Tibial nerve (tissue), 4 donors: ENCODE data around the gene CHRM4. TPM values are rescaled to one million over a fixed set of nuclear protein-coding genes. Genes with fewer than 3 reads are reported as not detected.

ENCODE experiments used
- DNase-seq, 2 donors: peaks; one replicate each; pipeline ENCODE4 v3.0.0-alpha.2; 2019; ENCODE audit warnings: low spot score in 2 of 2
- H3K27ac ChIP-seq, 4 donors: fragments of 200-600 bp; sonication (generic) in 3 of 4; one replicate each; pipeline ENCODE4 v1.5.1; 2017 to 2019; ENCODE audit warnings: mild to moderate bottlenecking in 1 of 4
- H3K27me3 ChIP-seq, 2 donors: fragments of 200-600 bp; sonication (generic) in 1 of 2; one replicate each; pipeline versions ENCODE4 v1.5.1 to v1.6.0; 2017 to 2019
- H3K36me3 ChIP-seq, 3 donors: fragments of 200-600 bp; sonication (generic); one replicate each; pipeline ENCODE4 v1.5.1; 2018 to 2019
- H3K4me1 ChIP-seq, 4 donors: fragments of 200-600 bp; sonication (generic) in 3 of 4; one replicate each; pipeline ENCODE4 v1.5.1; 2017 to 2019
- H3K4me3 ChIP-seq, 4 donors: fragments of 200-600 bp; sonication (generic) in 3 of 4; one replicate each; pipeline ENCODE4 v1.5.1; 2017 to 2019; ENCODE audit warnings: mild to moderate bottlenecking in 1 of 4, moderate library complexity in 1 of 4
- H3K9me3 ChIP-seq, 4 donors: fragments of 200-600 bp; sonication (generic) in 3 of 4; one replicate each; pipeline ENCODE4 v1.5.1; 2017 to 2019
- EP300 ChIP-seq, 2 donors: sonication (generic); formaldehyde crosslinking; IDR thresholded peaks; one replicate each; pipeline ENCODE4 v1.6.1; 2017; ENCODE audit warnings: antibody characterized with exemption in 2 of 2, mild to moderate bottlenecking in 1 of 2
- POLR2A ChIP-seq, 2 donors: fragments of 450-650 bp; IDR thresholded peaks; one replicate each; pipeline ENCODE4 v1.6.1; 2017; ENCODE audit warnings: antibody characterized with exemption in 2 of 2, mild to moderate bottlenecking in 2 of 2, moderate library complexity in 2 of 2
- WGBS, 2 donors: methylation state at CpG; one replicate each; pipeline ENCODE4 v1.1.5; 2018; 5-methylcytosine and 5-hydroxymethylcytosine counted together
- total RNA-seq, 4 donors: library from RNA; depleted of rRNA; stranded (reverse); fragments of >200 nt; gene quantifications; one replicate each; pipeline ENCODE4 v1.1.0, GENCODE V29; 2016
- TF ChIP-seq, protein P1 (sequence below), 5 experiments: fragments of 200-600 bp in 3 of 5; fragments of 450-650 bp in 2 of 5; sonication (generic) in 3 of 5; IDR thresholded peaks; one replicate each; pipeline ENCODE4 v1.5.1; 2016 to 2019; ENCODE audit warnings: antibody characterized with exemption in 5 of 5, mild to moderate bottlenecking in 3 of 5, moderate library complexity in 2 of 5

CHRM4 gene
- total RNA-seq, 4 donors from 2014 or later: 1.2 TPM; not detected in 3

DNA sequence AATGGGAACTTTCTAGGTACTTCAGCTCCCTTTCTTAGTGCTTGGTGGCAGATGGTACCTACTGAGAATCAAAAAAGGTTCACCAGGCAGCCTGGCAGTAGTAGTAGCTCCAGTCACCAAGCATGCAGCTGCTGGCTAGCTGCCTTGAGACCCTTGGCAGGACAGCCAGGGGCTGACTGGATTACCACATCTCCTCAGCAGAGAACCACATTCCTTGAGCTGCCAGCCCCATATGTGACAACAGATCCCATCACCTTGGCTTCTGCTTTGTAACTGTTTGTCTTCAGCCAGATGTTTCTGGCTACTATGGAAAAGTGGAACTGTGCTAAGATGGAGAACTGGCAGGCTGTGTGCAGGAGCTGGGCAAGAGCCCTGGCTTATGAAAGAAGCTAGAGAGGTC lies 39.6 kb upstream of the CHRM4 start:
- no peaks in the 10 kb centered on the region for H3K27me3 ChIP-seq
- no peaks in the 10 kb centered on the region for H3K9me3 ChIP-seq
- H3K4me3 ChIP-seq: no peak overlapping the region
- no peak for DNase-seq
- no peaks in the 10 kb centered on the region for H3K4me1 ChIP-seq
- H3K27ac ChIP-seq: no peak overlapping the region
- TF ChIP-seq POLR2A (IDR thresholded peaks at IDR 0.05) (no peak), EP300 (IDR thresholded peaks at IDR 0.05) (no peak)
- TF ChIP-seq, protein P1, sequence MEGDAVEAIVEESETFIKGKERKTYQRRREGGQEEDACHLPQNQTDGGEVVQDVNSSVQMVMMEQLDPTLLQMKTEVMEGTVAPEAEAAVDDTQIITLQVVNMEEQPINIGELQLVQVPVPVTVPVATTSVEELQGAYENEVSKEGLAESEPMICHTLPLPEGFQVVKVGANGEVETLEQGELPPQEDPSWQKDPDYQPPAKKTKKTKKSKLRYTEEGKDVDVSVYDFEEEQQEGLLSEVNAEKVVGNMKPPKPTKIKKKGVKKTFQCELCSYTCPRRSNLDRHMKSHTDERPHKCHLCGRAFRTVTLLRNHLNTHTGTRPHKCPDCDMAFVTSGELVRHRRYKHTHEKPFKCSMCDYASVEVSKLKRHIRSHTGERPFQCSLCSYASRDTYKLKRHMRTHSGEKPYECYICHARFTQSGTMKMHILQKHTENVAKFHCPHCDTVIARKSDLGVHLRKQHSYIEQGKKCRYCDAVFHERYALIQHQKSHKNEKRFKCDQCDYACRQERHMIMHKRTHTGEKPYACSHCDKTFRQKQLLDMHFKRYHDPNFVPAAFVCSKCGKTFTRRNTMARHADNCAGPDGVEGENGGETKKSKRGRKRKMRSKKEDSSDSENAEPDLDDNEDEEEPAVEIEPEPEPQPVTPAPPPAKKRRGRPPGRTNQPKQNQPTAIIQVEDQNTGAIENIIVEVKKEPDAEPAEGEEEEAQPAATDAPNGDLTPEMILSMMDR (IDR thresholded peaks at IDR 0.05): no peak
- H3K36me3 ChIP-seq: peaks cover 0 to 72% (median 0%) of the 10 kb centered on the region in 3 donors

DNA sequence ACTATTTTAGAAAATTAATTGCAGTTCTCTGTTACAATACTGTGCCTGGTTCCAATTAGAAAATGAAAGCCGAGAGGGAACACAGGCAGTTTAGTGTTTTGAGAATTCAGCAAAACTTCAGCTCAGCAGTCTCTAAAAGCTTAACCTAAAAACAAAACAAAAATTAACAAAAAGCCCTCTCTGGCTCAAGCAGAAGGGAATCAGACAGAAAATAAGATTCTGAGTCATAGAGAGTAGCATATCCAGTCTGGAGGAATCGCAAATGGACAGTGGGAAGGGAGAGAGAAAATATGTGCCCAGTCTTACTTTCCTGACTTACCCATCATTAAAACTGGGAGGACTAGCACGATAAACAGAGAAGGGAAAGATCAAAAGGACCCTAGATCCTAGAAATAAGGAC lies 38.1 kb upstream of the CHRM4 start:
- DNase-seq: no peak
- H3K9me3 ChIP-seq: no peaks in the 10 kb centered on the region
- TF ChIP-seq POLR2A (IDR thresholded peaks at IDR 0.05) (no peak), EP300 (IDR thresholded peaks at IDR 0.05) (no peak)
- TF ChIP-seq, protein P1 (IDR thresholded peaks at IDR 0.05): no peak
- H3K27ac ChIP-seq: no peak overlapping the region
- H3K4me1 ChIP-seq: no peaks in the 10 kb centered on the region
- H3K4me3 ChIP-seq: no peak overlapping the region
- H3K27me3 ChIP-seq: no peaks in the 10 kb centered on the region
- 66 to 72% methylated on average over 3 of the region's 3 CpGs for WGBS, 2 donors
- H3K36me3 ChIP-seq: peaks cover 0 to 80% (median 0%) of the 10 kb centered on the region in 3 donors

DNA sequence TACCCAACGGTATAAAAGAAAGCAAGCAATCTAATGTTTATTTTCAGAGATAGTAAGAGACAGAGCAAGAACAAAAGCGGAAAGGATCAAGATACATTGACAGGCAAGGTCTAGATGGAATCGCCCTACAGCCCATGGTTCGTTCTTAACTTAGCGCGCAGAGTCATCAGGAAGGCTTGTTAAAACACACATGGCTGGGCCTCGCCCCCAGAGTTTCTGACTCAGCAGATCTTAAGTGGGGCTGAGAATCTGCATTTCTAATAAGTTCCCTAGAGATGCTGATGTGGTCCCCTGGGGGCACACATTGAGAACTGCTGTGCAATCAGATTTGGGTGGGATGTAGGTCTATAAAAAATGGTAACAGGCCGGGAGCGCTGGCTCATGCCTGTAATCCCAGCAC lies 35.8 kb upstream of the CHRM4 start:
- TF ChIP-seq, protein P1 (IDR thresholded peaks at IDR 0.05): no peak
- TF ChIP-seq EP300 (IDR thresholded peaks at IDR 0.05): no peak
- no peak for TF ChIP-seq POLR2A (IDR thresholded peaks at IDR 0.05)
- H3K9me3 ChIP-seq: no peaks in the 10 kb centered on the region
- H3K4me1 ChIP-seq: no peaks in the 10 kb centered on the region
- no peak overlapping the region for H3K4me3 ChIP-seq
- no peak overlapping the region for H3K27ac ChIP-seq
- 88% methylated on average over 9 of the region's 9 CpGs for WGBS, 2 donors
- H3K36me3 ChIP-seq: peaks cover 0 to 68% (median 0%) of the 10 kb centered on the region in 3 donors
- H3K27me3 ChIP-seq: no peaks in the 10 kb centered on the region
- DNase-seq: no peak

DNA sequence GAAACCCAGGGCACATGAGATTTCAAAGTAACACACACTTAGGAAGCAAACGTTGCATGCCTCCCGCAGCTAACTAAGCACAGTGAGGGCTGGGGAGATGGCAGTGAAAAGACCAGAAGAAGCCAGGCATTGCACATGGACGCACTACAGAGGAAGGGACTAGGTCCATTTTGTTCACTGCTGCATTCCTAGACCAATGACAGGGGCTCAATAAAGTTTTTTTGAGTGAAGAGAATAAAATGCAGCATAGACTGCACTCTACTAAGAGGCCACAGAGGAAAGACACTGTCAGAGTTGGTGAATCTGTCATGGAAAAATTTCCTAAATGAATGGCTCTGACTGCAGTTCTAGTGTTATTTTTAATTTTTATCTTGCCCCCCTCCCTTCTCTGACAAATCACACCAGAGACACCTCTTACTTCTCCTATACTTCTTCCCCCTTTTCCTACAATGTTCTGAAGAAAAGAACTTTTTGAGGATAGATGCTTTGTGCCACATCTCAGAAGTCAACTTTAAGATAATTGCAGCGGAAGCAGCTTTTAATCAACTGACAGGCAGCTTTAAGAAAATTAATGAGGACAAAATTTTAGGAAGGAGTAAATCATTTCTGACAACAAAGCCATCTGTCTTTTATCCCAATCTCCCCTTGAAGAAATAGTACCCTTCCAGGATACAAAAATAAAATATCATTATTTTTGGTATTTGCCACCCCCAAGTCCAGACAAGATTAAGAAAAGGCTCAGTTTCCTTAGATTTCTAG lies 34.8 kb upstream of the CHRM4 start:
- TF ChIP-seq POLR2A (IDR thresholded peaks at IDR 0.05) (no peak), EP300 (IDR thresholded peaks at IDR 0.05) (no peak)
- TF ChIP-seq, protein P1 (IDR thresholded peaks at IDR 0.05): no peak
- H3K36me3 ChIP-seq: peaks cover 0 to 68% (median 0%) of the 10 kb centered on the region in 3 donors
- no peak overlapping the region for H3K27ac ChIP-seq
- WGBS, 2 donors: 85 to 89% methylated on average over 4 of the region's 4 CpGs
- no peaks in the 10 kb centered on the region for H3K9me3 ChIP-seq
- no peaks in the 10 kb centered on the region for H3K27me3 ChIP-seq
- H3K4me1 ChIP-seq: no peaks in the 10 kb centered on the region
- DNase-seq: no peak
- H3K4me3 ChIP-seq: no peak overlapping the region

DNA sequence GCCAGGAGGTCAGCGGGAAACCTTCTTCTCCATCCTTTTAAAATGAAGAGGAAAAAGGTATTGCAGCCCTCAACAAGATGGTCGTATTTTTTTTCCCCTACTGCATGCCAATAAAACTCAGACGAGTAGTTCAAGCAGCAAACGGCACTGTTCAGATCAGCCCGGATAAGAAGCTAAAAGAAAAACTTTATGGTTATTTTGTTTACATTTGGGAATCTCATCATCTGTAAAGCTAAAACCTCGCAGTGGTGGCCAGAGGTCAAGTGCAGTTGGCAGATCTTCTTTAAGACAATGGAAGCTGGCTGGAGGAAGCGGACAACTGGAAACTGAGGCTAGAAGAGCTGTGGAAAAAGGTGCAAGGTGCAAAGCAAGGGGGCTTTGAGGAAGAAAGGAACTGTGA lies 31.0 kb upstream of the CHRM4 start:
- no peaks in the 10 kb centered on the region for H3K27me3 ChIP-seq
- H3K27ac ChIP-seq: no peak overlapping the region
- no peak overlapping the region for H3K4me3 ChIP-seq
- TF ChIP-seq EP300 (IDR thresholded peaks at IDR 0.05) (no peak), POLR2A (IDR thresholded peaks at IDR 0.05) (no peak)
- TF ChIP-seq, protein P1 (IDR thresholded peaks at IDR 0.05): no peak
- peaks cover 0 to 72% (median 0%) of the 10 kb centered on the region in 3 donors for H3K36me3 ChIP-seq
- H3K9me3 ChIP-seq: no peaks in the 10 kb centered on the region
- WGBS, 2 donors: 60 to 62% methylated on average over 7 of the region's 7 CpGs
- DNase-seq: no peak
- H3K4me1 ChIP-seq: no peaks in the 10 kb centered on the region
